Measurements from ENCODE around the gene KRTAP1-5. TPM values are rescaled to one million over a fixed set of nuclear protein-coding genes. Genes with fewer than 3 reads are reported as not detected.
"Not testable (repeated sequence)": the region's sequence is repeated elsewhere in the genome, so short reads cannot be mapped to it uniquely, and the experiment has no call there.

KRTAP1-5 gene
- total and polyA plus RNA-seq, 5 experiments from 2014 or later: not detected

DNA sequence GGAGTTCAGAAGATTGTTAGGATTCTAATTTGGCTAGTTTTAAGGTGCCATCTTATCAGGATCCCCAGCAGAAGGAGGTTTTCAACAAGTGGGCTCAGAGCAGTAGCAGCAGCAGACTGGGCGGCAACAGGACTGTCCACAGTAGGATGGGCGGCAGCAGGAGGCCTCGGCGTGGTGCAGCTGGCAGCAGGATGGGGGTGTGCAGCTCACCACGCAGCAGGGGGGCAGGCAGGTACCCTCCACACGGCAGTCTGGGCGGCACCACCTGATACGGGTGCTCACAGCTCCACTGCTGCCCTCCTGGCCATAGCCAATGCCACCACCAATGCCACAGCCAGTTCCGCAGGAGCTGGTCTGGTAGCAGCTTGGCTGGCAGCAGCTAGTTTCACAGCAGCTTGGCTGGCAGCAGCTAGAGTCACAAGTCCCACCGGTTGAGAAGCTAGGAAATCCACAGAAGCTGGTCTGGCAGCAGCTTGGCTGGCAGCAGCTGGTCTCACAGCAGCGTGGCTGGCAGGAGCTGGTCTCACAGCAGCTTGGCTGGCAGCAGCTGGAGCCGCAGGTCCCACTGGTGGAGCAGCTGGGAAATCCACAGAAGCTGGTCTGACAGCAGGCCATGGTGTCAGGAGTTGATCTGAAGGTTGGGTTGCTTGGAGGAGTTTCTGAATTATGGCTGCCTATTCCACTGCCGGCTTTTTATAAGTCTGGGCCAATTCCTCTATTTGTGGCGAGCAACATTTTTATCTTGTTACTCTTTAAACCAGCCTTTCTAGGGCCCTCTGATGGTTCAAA, 14.0 kb upstream of the KRTAP1-5 start, which contains the start of gene KRTAP1-1:
KRTAP1-1 (minus strand) TSS at position 668 of the 789 bp plus-strand sequence; CDS start at position 615, 53 bp downstream.
- H3K4me3 Mint-ChIP-seq: not testable (repeated sequence)
- peaks cover 0 to 17% (median 4%) of the 10 kb centered on the region in 5 donors for H3K27me3 Mint-ChIP-seq

DNA sequence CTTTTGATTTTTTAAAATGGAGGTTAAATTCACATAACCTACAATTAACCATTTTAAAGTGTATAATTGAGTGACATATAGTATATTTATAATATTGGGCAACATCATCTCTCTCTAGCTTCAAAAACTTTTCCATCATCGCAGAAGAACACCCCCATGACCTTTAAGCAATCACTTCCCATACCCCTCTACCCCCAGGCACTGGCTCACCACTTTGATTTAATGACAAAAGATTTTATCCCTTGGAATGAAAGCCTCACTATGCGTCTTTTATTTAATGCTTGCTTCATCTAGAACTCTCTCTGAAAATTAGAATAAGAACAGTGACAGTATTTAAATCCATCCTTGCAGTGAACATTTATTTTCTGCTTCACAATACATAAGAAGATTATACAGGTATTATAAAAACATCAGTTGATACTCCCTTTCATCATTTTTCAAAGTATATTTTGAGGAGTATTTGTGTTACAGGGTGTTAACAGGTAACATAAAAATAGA, 10.9 kb upstream of the KRTAP1-5 start:
- no peak for ATAC-seq
- no peak overlapping the region for H3K27ac Mint-ChIP-seq
- peaks cover 0 to 2% (median 0%) of the 10 kb centered on the region in 4 donors for H3K4me1 Mint-ChIP-seq
- POLR2A ChIA-PET: no interaction called here
- H3K9me3 Mint-ChIP-seq: peaks cover 0 to 9% (median 4%) of the 10 kb centered on the region in 9 donors
- H3K4me3 Mint-ChIP-seq: no peak overlapping the region
- peaks cover 0 to 10% (median 2%) of the 10 kb centered on the region in 5 donors for H3K27me3 Mint-ChIP-seq
- DNase-seq: no peak
- H3K36me3 Mint-ChIP-seq: no peaks in the 10 kb centered on the region

More for the DNA sequence above, 14.0 kb upstream of the KRTAP1-5 start, which contains the start of gene KRTAP1-1:
- H3K27ac Mint-ChIP-seq, DNase-seq, ATAC-seq, POLR2A ChIA-PET, H3K36me3 Mint-ChIP-seq, H3K4me1 Mint-ChIP-seq: not testable (repeated sequence)
- peaks cover 2 to 24% (median 7%) of the 10 kb centered on the region in 9 donors for H3K9me3 Mint-ChIP-seq

GRCh38 chr17:41034346-41034935, 7.4 kb upstream of the KRTAP1-5 start, which contains the start of gene KRTAP1-3:
Gene KRTAP1-3 (minus strand): TSS chr17:41034874. CDS start chr17:41034821, 53 bp downstream.
- H3K4me1 Mint-ChIP-seq, H3K36me3 Mint-ChIP-seq, H3K4me3 Mint-ChIP-seq, DNase-seq, ATAC-seq, POLR2A ChIA-PET, H3K9me3 Mint-ChIP-seq: not testable (repeated sequence)
- peaks cover 0 to 19% (median 3%) of the 10 kb centered on the region in 5 donors for H3K27me3 Mint-ChIP-seq
- peak within 1 kb of the TSS in 1 of 10 donors; percentile 7 for H3K27ac Mint-ChIP-seq

DNA sequence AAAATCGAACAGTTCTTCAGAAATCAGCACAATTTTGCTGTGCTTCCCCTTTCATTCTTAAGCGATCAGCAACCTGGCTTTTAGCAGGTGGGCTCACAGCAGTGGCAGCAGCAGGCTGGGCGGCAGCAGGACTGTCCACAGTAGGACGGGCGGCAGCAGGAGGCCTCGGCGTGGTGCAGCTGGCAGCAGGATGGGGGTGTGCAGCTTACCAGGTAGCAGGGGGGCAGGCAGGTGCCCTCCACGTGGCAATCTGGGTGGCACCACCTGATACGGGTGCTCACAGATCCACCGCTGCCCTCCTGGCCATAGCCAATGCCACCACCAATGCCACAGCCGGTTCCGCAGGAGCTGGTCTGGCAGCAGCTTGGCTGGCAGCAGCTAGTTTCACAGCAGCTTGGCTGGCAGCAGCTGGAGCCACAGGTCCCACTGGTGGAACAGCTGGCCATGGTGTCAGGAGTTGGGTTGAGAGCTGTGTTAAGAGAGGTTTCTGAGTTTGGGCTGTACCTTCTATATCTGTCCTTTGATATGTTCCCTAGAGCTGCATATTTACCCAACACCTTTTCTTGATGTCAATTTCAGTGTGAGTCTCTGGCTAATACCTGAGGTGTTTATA, 2.7 kb upstream of the KRTAP1-5 start, which contains the start of gene KRTAP1-4:
KRTAP1-4 (minus strand) TSS at position 563 of the 613 bp plus-strand sequence; CDS start at position 446, 117 bp downstream.
- ATAC-seq (no peak), DNase-seq (no peak)
- POLR2A ChIA-PET: no interaction called here
- Mint-ChIP-seq H3K4me3 (no peak within 1 kb of the TSS), H3K9me3 (no peaks in the 10 kb centered on the region), H3K27me3 (peaks cover 0 to 23% (median 13%) of the 10 kb centered on the region in 5 donors), H3K4me1 (peaks cover 0 to 8% (median 4%) of the 10 kb centered on the region in 4 donors), H3K27ac (no peak within 1 kb of the TSS), H3K36me3 (no peaks in the 10 kb centered on the region)

DNA sequence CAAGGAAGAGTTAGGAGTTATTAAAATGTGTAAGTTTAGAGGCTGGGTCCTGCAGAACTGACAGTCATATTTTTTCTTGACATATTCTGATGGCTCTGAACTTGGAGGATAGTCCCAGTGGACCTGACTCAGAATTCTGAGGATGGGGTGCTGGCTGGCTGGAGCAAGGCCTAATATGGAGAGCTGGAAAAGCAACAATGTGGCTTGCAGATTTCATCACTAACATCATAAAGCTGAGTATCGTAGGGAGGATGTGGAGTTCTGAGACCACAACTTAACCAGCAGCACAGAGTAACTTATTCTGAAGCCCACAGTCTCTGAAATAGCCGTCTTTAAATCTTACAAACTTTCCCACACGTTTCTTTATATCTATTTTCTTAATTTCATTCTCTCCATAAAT, 2.3 kb downstream of the KRTAP1-5 start:
- Mint-ChIP-seq H3K4me3 (peak overlapping the region in 1 of 10 donors; percentile 3), H3K4me1 (peaks cover 0 to 14% (median 5%) of the 10 kb centered on the region in 4 donors), H3K36me3 (peaks cover 0 to 5% (median 0%) of the 10 kb centered on the region in 3 donors), H3K9me3 (peaks cover 0 to 5% (median 0%) of the 10 kb centered on the region in 9 donors), H3K27ac (no peak overlapping the region), H3K27me3 (peaks cover 0 to 14% (median 7%) of the 10 kb centered on the region in 5 donors)
- no peak for ATAC-seq
- no peak for DNase-seq
- POLR2A ChIA-PET: no interaction called here

DNA sequence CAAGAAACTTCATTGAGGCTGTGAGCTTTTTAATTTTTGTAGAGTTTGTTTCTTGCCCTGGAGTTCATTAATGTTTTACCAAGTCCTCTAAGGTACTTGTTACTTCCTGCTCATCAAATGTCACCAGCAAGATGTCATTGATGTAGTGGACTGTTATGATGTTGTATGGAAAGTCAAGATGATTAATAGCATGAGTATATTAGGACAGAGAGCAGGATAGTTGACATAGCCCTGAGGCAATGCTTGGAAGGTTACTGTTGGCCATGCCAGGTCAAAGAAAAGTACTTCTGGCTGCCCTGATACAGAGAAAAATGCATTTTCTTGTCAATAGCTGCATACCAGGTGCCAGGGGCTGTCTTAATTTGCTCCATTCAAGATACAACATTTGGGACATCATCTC, 6.7 kb downstream of the KRTAP1-5 start:
- Mint-ChIP-seq H3K9me3 (peaks cover 0 to 5% (median 0%) of the 10 kb centered on the region in 9 donors), H3K4me1 (peaks cover 0 to 12% (median 5%) of the 10 kb centered on the region in 4 donors), H3K36me3 (peaks cover 0 to 5% (median 0%) of the 10 kb centered on the region in 3 donors), H3K27me3 (peaks cover 0 to 10% (median 3%) of the 10 kb centered on the region in 5 donors), H3K27ac (no peak overlapping the region), H3K4me3 (no peak overlapping the region)
- no peak for DNase-seq
- POLR2A ChIA-PET: no interaction called here
- no peak for ATAC-seq

GRCh38 chr17:41019415-41019814, 7.6 kb downstream of the KRTAP1-5 start:
- Mint-ChIP-seq H3K27ac (no peak overlapping the region), H3K36me3 (peaks cover 0 to 5% (median 0%) of the 10 kb centered on the region in 3 donors), H3K4me3 (no peak overlapping the region), H3K4me1 (peaks cover 0 to 3% (median 0%) of the 10 kb centered on the region in 4 donors), H3K9me3 (peaks cover 0 to 5% (median 0%) of the 10 kb centered on the region in 9 donors), H3K27me3 (peaks cover 0 to 10% (median 2%) of the 10 kb centered on the region in 5 donors)
- no peak for DNase-seq
- no peak for ATAC-seq
- POLR2A ChIA-PET: no interaction called here

DNA sequence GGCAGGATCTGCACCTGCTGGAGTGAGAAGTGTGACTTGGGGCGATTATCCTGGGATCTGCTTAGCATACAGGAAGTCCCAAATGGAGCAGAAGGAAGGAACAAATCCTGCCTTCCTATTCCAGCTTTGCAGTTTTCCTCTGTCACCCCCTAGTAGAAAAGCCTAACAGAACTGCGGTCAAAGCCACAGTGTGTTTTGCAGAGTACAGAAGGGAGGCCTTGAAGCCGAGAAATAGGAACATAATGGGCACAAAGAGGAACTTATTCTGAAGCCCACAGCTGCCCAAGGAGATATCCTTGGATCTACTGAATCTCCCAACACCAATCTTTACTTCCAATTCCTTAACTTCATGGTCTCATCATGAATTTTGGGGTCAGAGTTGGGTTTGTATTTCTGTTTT, 8.5 kb downstream of the KRTAP1-5 start:
- DNase-seq (no peak), ATAC-seq (no peak)
- Mint-ChIP-seq H3K27ac (no peak overlapping the region), H3K27me3 (peaks cover 0 to 10% (median 2%) of the 10 kb centered on the region in 5 donors), H3K36me3 (peaks cover 0 to 5% (median 0%) of the 10 kb centered on the region in 3 donors), H3K4me3 (no peak overlapping the region), H3K9me3 (peaks cover 0 to 5% (median 0%) of the 10 kb centered on the region in 9 donors), H3K4me1 (no peaks in the 10 kb centered on the region)
- POLR2A ChIA-PET: no interaction called here

GRCh38 chr17:41016578-41017215, 10.3 kb downstream of the KRTAP1-5 start:
- no peak for DNase-seq
- no peak for ATAC-seq
- POLR2A ChIA-PET: no interaction called here
- Mint-ChIP-seq H3K27me3 (peaks cover 0 to 10% (median 2%) of the 10 kb centered on the region in 5 donors), H3K4me1 (no peaks in the 10 kb centered on the region), H3K36me3 (peaks cover 0 to 5% (median 0%) of the 10 kb centered on the region in 3 donors), H3K4me3 (no peak overlapping the region), H3K27ac (no peak overlapping the region), H3K9me3 (peaks cover 0 to 5% (median 0%) of the 10 kb centered on the region in 9 donors)

- Mint-ChIP-seq H3K9me3 (no peaks in the 10 kb centered on the region), H3K27ac (no peak overlapping the region), H3K4me3 (no peak overlapping the region), H3K27me3 (peaks cover 0 to 10% (median 2%) of the 10 kb centered on the region in 5 donors), H3K36me3 (no peaks in the 10 kb centered on the region), H3K4me1 (no peaks in the 10 kb centered on the region)
- DNase-seq (no peak), ATAC-seq (no peak)
- POLR2A ChIA-PET: no interaction called here
Observed at GRCh38 chr17:41015454-41015853, 11.6 kb downstream of the KRTAP1-5 start.

- H3K36me3 Mint-ChIP-seq: no peaks in the 10 kb centered on the region
- H3K27ac Mint-ChIP-seq: no peak overlapping the region
- no peaks in the 10 kb centered on the region for H3K9me3 Mint-ChIP-seq
- ATAC-seq: no peak
- peaks cover 0 to 10% (median 2%) of the 10 kb centered on the region in 5 donors for H3K27me3 Mint-ChIP-seq
- no peak overlapping the region for H3K4me3 Mint-ChIP-seq
- no peak for DNase-seq
- no peaks in the 10 kb centered on the region for H3K4me1 Mint-ChIP-seq
- POLR2A ChIA-PET: no interaction called here
Observed at GRCh38 chr17:41013606-41014005, 13.4 kb downstream of the KRTAP1-5 start.

DNA sequence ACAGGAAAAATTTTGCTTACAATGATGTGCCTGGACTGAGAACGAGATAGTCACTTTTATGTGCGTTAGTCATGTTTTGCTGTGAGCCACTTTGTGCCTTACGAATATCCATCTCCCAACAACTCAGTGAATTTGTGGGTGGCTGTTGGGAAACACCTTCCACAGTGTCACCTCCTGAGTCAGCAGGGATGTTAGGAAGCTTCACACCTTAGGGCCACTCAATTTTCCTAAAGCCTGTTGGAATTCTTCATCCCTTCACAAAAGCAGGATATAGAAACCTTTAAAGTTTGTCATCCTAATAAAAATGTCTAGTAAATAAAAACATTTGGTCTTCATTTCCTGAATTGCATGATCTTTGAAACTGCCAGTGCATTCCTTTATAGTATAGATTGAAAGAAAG, 13.8 kb downstream of the KRTAP1-5 start:
- H3K36me3 Mint-ChIP-seq: no peaks in the 10 kb centered on the region
- no peaks in the 10 kb centered on the region for H3K4me1 Mint-ChIP-seq
- POLR2A ChIA-PET: no interaction called here
- H3K9me3 Mint-ChIP-seq: no peaks in the 10 kb centered on the region
- DNase-seq: no peak
- no peak overlapping the region for H3K27ac Mint-ChIP-seq
- no peak for ATAC-seq
- H3K27me3 Mint-ChIP-seq: peaks cover 0 to 10% (median 2%) of the 10 kb centered on the region in 5 donors
- no peak overlapping the region for H3K4me3 Mint-ChIP-seq
